ENCODE measurements around the gene TNFSF18.

Gene TNFSF18

GRCh38 chr1:173052681-173053196 lies 2.0 kb upstream of the TNFSF18 start:
- Histone ChIP-seq H3K79me2 (ENCODE audit: low read length) (no peaks in the 10 kb centered on the region), H3K4me2 (ENCODE audit: low read length) (no peak overlapping the region), H3K27me3 (ENCODE audit: low read depth, low read length) (no peaks in the 10 kb centered on the region), H2AFZ (ENCODE audit: low read depth, low read length) (no peak overlapping the region), H3K27ac (ENCODE audit: low read length) (no peak overlapping the region), H3K4me3 (ENCODE audit: low read length) (no peak overlapping the region), H3K9ac (ENCODE audit: low read length) (no peak overlapping the region), H3K9me3 (ENCODE audit: insufficient read depth, low read length) (no peaks in the 10 kb centered on the region), H3K36me3 (replicated peaks; ENCODE audit: low read depth, low read length) (no peaks in the 10 kb centered on the region), H4K20me1 (ENCODE audit: insufficient read depth, low read length) (no peaks in the 10 kb centered on the region), H3K4me1 (ENCODE audit: low read length) (peaks cover 34% of the 10 kb centered on the region)
- TF ChIP-seq CTCF (IDR thresholded peaks at IDR 0.05; ENCODE audit: low read depth, low read length) (no peak), EZH2phosphoT487 (IDR thresholded peaks at IDR 0.05; ENCODE audit: low read depth) (no peak)

GRCh38 chr1:173049322-173049633 lies 1.5 kb downstream of the TNFSF18 start:
- Histone ChIP-seq H3K9me3 (ENCODE audit: insufficient read depth, low read length) (no peaks in the 10 kb centered on the region), H3K9ac (ENCODE audit: low read length) (no peak overlapping the region), H3K27me3 (ENCODE audit: low read depth, low read length) (no peaks in the 10 kb centered on the region), H3K4me1 (ENCODE audit: low read length) (peaks cover 37% of the 10 kb centered on the region), H3K79me2 (ENCODE audit: low read length) (no peaks in the 10 kb centered on the region), H2AFZ (ENCODE audit: low read depth, low read length) (no peak overlapping the region), H3K4me3 (ENCODE audit: low read length) (no peak overlapping the region), H3K27ac (ENCODE audit: low read length) (peak overlapping the region; percentile 37), H3K4me2 (ENCODE audit: low read length) (peak overlapping the region; percentile 39), H3K36me3 (replicated peaks; ENCODE audit: low read depth, low read length) (no peaks in the 10 kb centered on the region), H4K20me1 (ENCODE audit: insufficient read depth, low read length) (no peaks in the 10 kb centered on the region)
- TF ChIP-seq CTCF (IDR thresholded peaks at IDR 0.05; ENCODE audit: low read depth, low read length), result no peak
- TF ChIP-seq EZH2phosphoT487 (IDR thresholded peaks at IDR 0.05; ENCODE audit: low read depth), result no peak

DNA sequence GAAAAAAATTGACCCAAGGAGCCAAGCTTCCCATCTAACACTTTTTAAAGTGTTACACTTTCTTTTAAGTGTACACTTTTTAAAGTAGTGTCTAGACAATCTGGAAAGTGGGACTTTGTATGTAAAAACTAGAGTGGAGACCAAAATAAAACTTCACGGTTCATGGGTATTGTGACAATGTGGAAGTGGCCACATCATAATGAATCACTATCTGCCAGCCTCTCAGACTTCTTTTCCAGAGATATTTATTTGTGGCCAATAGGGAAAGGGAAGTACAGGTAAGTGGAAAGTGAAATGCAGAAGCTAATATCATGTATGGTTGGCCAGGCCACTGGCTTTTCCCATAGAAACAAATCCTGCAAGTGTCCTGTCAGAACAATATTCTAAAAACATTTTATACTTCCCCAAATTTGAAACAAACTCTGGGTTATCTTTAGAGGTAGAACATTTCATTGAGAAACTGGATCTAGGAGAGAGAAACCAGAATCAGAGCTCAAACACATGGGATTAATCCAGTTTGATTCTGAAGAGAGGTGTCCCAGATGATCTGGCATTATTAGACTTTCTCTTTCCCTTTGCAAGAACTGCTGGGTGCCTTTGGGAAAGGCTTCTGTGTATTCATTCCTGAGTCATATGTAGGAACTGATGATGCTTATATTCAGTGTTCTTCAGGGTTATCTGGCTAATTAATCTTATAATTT lies 2.0 kb downstream of the TNFSF18 start:
- H3K4me3 ChIP-seq (ENCODE audit: low read length), result peak overlapping the region; percentile 4; the same call in 1 of the 2 replicates
- peak overlapping the region; percentile 39 for H3K4me2 ChIP-seq (ENCODE audit: low read length)
- no peaks in the 10 kb centered on the region for H3K36me3 ChIP-seq (replicated peaks; ENCODE audit: low read depth, low read length)
- H3K9me3 ChIP-seq (ENCODE audit: insufficient read depth, low read length), result no peaks in the 10 kb centered on the region
- H2AFZ ChIP-seq (ENCODE audit: low read depth, low read length), result no peak overlapping the region
- H3K27ac ChIP-seq (ENCODE audit: low read length), result peak overlapping the region; percentile 37
- no peak overlapping the region for H3K9ac ChIP-seq (ENCODE audit: low read length)
- H4K20me1 ChIP-seq (ENCODE audit: insufficient read depth, low read length), result no peaks in the 10 kb centered on the region
- H3K27me3 ChIP-seq (ENCODE audit: low read depth, low read length), result no peaks in the 10 kb centered on the region
- TF ChIP-seq CTCF (IDR thresholded peaks at IDR 0.05; ENCODE audit: low read depth, low read length) (no peak), EZH2phosphoT487 (IDR thresholded peaks at IDR 0.05; ENCODE audit: low read depth) (no peak)
- H3K4me1 ChIP-seq (ENCODE audit: low read length), result peaks cover 37% of the 10 kb centered on the region
- H3K79me2 ChIP-seq (ENCODE audit: low read length), result no peaks in the 10 kb centered on the region

GRCh38 chr1:173044656-173045055 lies 6.1 kb downstream of the TNFSF18 start:
- Histone ChIP-seq H3K27ac (ENCODE audit: low read length) (no peak overlapping the region), H3K79me2 (ENCODE audit: low read length) (no peaks in the 10 kb centered on the region), H3K4me2 (ENCODE audit: low read length) (no peak overlapping the region), H3K27me3 (ENCODE audit: low read depth, low read length) (no peaks in the 10 kb centered on the region), H4K20me1 (ENCODE audit: insufficient read depth, low read length) (no peaks in the 10 kb centered on the region), H3K36me3 (replicated peaks; ENCODE audit: low read depth, low read length) (no peaks in the 10 kb centered on the region), H2AFZ (ENCODE audit: low read depth, low read length) (no peak overlapping the region), H3K9ac (ENCODE audit: low read length) (no peak overlapping the region), H3K4me1 (ENCODE audit: low read length) (peaks cover 32% of the 10 kb centered on the region), H3K9me3 (ENCODE audit: insufficient read depth, low read length) (no peaks in the 10 kb centered on the region), H3K4me3 (ENCODE audit: low read length) (no peak overlapping the region)
- no peak for TF ChIP-seq CTCF (IDR thresholded peaks at IDR 0.05; ENCODE audit: low read depth, low read length)
- TF ChIP-seq EZH2phosphoT487 (IDR thresholded peaks at IDR 0.05; ENCODE audit: low read depth), result no peak
